ENCODE results near the gene IRF9.

The IRF9 gene

GRCh38 chr14:24149302-24149969 is 11.6 kb upstream of the IRF9 start:
- DNase-seq (ENCODE audit: low spot score): no peak

GRCh38 chr14:24150061-24150460 is 11.0 kb upstream of the IRF9 start:
- DNase-seq (ENCODE audit: low spot score): no peak

DNA sequence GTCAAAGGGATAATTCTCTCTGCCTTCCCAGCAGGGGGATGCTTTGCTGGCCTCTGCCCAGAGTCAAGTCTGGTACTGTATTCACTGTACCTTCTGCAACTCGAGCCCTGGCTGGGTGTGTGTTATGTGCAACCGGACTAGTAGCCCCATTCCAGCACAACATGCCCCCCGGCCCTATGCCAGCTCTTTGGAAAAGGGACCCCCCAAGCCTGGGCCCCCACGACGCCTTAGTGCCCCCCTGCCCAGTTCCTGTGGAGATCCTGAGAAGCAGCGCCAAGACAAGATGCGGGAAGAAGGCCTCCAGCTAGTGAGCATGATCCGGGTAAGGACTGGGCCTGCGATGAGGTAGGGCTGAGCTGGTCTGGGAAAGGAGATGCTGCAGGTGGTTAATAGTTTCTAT is 10.5 kb upstream of the IRF9 start:
- no peak for DNase-seq (ENCODE audit: low spot score)

DNA sequence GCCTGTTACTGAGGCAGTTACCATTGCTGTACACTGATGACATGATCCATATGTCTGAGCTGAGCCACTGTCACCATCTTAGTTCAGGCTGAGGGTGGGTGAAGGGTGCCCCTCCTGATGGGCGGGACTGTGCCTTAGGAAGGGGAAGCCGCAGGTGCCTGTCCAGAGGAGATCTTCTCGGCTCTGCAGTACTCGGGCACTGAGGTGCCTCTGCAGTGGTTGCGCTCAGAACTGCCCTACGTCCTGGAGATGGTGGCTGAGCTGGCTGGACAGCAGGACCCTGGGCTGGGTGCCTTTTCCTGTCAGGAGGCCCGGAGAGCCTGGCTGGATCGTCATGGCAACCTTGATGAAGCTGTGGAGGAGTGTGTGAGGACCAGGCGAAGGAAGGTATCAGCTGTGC is 10.1 kb upstream of the IRF9 start:
- no peak for DNase-seq (ENCODE audit: low spot score)

DNA sequence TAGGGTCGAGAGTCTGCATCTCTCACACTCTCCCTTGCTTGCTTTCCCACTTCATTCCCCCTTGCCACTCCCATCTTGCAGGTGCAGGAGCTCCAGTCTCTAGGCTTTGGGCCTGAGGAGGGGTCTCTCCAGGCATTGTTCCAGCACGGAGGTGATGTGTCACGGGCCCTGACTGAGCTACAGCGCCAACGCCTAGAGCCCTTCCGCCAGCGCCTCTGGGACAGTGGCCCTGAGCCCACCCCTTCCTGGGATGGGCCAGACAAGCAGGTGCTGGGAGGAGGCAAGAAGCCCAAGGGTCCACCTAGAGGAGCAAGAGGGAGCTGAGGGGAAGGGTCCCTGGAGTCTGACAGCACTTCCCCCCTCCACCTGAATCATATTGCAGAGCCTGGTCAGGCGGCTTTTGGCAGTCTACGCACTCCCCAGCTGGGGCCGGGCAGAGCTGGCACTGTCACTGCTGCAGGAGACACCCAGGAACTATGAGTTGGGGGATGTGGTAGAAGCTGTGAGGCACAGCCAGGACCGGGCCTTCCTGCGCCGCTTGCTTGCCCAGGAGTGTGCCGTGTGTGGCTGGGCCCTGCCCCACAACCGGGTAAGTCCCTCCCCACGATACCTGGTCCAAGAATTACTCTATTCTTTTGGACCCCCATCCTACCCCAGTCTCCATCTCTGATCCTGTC is 9.5 kb upstream of the IRF9 start:
- DNase-seq (ENCODE audit: low spot score): no peak

- no peak for DNase-seq (ENCODE audit: low spot score)
These were observed 6.0 kb upstream of the IRF9 start for GRCh38 chr14:24155100-24155499.

GRCh38 chr14:24156840-24157239 is 4.2 kb upstream of the IRF9 start:
- no peak for DNase-seq (ENCODE audit: low spot score)

- no peak for DNase-seq (ENCODE audit: low spot score)
These were observed 3.7 kb upstream of the IRF9 start for GRCh38 chr14:24157331-24157730.

- no peak for DNase-seq (ENCODE audit: low spot score)
These were observed 1.1 kb upstream of the IRF9 start for GRCh38 chr14:24159777-24160498.

- DNase-seq (ENCODE audit: low spot score): no peak
These were observed 591 bp upstream of the IRF9 start for GRCh38 chr14:24160499-24160849.

GRCh38 chr14:24162093-24162492 is 1.0 kb downstream of the IRF9 start:
- DNase-seq (ENCODE audit: low spot score): no peak

DNA sequence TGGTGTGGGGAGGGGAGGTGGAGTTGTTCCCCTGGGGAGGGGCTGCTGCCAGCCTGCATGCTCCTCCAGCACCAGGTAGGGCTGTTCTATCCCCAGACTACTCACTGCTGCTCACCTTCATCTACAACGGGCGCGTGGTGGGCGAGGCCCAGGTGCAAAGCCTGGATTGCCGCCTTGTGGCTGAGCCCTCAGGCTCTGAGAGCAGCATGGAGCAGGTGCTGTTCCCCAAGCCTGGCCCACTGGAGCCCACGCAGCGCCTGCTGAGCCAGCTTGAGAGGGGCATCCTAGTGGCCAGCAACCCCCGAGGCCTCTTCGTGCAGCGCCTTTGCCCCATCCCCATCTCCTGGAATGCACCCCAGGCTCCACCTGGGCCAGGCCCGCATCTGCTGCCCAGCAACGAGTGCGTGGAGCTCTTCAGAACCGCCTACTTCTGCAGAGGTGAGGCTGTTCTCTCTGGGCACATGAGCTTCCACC is 3.5 kb downstream of the IRF9 start:
- no peak for DNase-seq (ENCODE audit: low spot score)

DNA sequence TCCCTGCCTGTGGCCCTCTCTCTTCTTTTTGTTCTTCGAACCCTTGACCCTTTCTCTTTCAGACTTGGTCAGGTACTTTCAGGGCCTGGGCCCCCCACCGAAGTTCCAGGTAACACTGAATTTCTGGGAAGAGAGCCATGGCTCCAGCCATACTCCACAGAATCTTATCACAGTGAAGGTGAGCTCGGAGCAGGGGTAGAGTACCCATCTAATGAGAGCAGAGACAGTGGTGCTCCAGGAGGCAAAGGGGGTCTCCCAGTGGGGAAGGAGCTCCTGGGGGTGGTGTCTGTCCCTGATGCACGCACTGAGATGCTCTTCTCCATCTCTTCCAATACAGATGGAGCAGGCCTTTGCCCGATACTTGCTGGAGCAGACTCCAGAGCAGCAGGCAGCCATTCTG is 4.7 kb downstream of the IRF9 start:
- DNase-seq (ENCODE audit: low spot score): no peak

DNA sequence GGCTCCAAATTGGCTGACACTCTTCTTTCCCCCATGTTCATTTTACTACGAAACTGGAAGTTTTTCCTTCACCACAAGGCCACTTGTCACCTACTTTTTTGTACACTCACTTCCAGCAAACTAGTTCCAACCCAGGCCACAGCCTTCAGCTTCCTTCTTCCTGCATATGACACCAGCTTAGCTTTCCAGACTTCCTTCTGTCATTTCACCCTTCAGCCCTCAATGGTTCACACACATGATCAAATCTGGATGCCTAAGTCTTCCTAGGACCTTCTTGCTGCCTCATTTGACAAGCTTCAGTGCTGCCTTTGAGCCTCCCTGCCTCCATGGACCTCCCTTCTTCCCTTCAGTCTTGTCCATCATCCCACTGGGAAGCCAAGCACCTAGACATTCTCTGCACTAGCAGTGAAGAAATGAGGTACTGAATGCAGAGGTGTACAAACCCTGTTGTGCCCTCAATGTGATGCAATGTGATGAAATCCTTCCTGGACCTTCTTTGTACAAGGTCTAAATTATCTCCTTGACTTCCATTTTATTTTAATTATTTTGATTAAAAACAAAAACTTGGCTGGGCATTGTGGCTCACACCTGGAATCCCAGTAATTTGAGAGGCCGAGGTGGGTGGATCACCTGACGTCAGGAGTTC is 6.5 kb downstream of the IRF9 start:
- DNase-seq (ENCODE audit: low spot score): no peak

- peak; percentile 96 for DNase-seq (ENCODE audit: low spot score)
These were observed 10.6 kb downstream of the IRF9 start, which contains the start of gene REC8 for GRCh38 chr14:24171422-24172260. TSS of gene REC8 (plus strand) at chr14:24172080. CDS start at chr14:24172553, 473 bp downstream.

- DNase-seq (ENCODE audit: low spot score): peak; percentile 32
These were observed 11.3 kb downstream of the IRF9 start for GRCh38 chr14:24172261-24172860.

- DNase-seq (ENCODE audit: low spot score): peak; percentile 25
These were observed 11.8 kb downstream of the IRF9 start for GRCh38 chr14:24172871-24173281.

- DNase-seq (ENCODE audit: low spot score): no peak
These were observed 15.5 kb downstream of the IRF9 start for GRCh38 chr14:24176599-24176998.

DNA sequence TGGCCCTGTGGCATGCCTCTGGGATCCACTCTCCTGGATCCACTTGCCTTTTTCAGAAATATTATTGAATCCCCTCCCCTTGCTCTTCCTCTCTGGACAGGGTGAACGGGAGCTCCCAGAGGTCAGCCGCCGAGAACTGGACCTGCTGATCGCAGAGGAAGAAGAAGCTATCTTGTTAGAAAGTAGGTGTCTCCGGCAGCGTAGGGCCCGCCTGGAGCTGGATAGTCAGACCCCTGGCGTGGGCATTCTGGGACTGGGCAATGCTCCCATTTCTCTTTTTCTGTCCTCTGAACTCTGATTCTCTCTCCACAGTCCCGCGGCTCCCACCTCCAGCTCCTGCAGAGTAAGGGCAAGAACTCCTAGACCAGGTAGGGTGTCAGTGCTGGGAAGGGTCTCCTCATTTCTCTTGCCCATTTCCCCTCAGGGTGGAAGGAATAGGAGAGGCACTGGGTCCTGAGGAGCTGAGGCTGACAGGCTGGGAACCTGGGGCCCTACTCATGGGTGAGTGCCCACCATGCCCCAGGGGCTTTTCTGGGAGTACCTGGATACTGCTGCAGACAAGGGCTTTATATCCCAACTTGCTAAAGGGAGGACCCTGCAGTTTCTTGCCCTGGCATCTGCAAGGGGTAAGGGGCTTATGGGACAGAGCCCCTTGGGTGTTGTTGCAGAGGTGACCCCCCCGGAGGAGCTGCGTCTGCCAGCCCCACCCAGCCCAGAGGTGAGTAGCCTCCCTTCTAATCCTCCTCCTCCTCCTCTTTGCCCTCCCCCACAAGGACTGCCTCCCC is 16.2 kb downstream of the IRF9 start:
- no peak for DNase-seq (ENCODE audit: low spot score)

DNA sequence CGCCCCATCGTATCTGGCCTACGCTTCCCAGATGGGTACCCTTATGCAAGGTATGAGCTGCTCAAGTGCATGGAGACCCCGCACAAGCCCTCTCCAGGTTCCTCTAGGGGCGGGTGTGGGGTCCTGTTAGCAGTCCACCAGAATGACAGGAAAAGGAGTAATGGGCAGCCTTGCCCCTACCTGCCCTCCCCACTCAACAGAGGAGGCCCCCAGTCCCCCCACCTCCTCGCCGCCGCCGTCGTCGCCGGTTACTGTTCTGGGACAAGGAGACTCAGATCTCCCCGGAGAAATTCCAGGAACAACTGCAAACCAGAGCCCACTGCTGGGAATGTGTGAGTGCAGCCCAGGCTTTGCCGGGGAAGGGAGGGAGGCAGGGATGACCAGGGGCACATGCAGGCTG is 16.8 kb downstream of the IRF9 start:
- DNase-seq (ENCODE audit: low spot score): no peak
